ENCODE results near the gene RASGRF1. TPM values are rescaled to one million over a fixed set of nuclear protein-coding genes. Genes with fewer than 3 reads are reported as not detected.

The RASGRF1 gene
- total and polyA plus RNA-seq, 9 of the 15 experiments (the other 6 are each of a cell fraction or from before 2014, with no cell fraction given): 0.03 to 0.58 (median 0.06) TPM; not detected in 1

DNA sequence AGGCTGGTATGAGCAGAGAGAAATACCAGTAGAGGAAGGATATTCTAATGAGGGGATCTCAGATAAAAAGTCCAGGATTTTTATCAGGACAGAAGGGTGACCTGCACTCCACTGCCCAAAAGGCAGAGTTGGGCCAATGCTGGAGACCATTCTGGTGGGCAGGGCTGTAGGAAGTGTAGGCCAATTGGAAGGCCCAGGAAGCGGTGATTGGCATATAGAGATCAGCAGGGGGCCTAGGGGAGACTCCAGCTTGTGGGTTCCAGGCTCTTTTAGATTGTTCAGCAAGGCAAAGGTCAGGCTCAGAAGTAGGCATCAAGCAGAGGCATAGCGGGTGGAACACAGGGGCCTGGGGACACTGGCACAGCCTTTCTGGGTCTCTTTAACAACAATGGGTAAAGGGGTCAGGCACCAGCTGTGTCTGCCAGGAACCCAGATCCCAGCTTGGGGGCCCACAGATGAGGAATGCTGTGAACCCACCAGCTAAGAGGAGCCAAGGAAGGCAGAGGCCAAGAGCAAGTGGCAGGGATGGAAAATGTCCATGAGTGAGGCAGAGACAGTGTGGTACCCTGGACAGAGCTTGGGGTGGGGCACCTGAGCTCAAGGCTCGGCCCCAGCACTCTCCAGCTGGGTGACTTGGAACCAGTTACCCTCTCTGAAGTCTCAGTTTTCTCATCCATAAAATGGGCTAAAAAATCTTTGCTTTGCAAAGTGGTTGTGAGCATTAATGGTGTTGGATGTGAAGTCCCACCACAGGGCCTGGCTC lies 27.0 kb upstream of the RASGRF1 start:
- H3K9me1 ChIP-seq (ENCODE audit: control insufficient read depth, insufficient read depth, low read length): no peaks in the 10 kb centered on the region
- H2AFZ ChIP-seq (ENCODE audit: low read depth, low read length): no peak overlapping the region
- no peaks in the 10 kb centered on the region for H3K9me3 ChIP-seq (replicated peaks; ENCODE audit: control insufficient read depth, insufficient read depth, low read depth, low read length)
- intact Hi-C loops (cut with micrococcal nuclease): no loop called here
- POLR2A ChIA-PET: interaction anchor here (0.7 to 1.1 kb wide), 3 partner anchors 9 to 245 kb away, joined by 3 to 4 read pairs (median 4); partner anchors contain the start of gene MORF4L1
- H3K27ac ChIP-seq (ENCODE audit: extremely low read depth, low read depth, low read length): no peak overlapping the region
- H3K4me3 ChIP-seq: no peak overlapping the region
- H3K4me1 ChIP-seq (replicated peaks in 1 of 2; ENCODE audit: control insufficient read depth in 2 of 2, insufficient read depth in 2 of 2, low read length in 2 of 2): no peaks in the 10 kb centered on the region; a peak in 1 of 5 replicates
- CTCF ChIA-PET (ENCODE audit: low intra/inter-chr PET ratio): no interaction called here
- H3K79me2 ChIP-seq (ENCODE audit: control insufficient read depth, insufficient read depth, low read length): no peaks in the 10 kb centered on the region
- ATAC-seq (no peak), FAIRE-seq (no peak), DNase-seq (ENCODE audit: extremely low read depth in 1 of 4, low spot score in 3 of 4) (no peak)
- H3K9ac ChIP-seq (ENCODE audit: insufficient read depth in 1 of 2, low read depth in 2 of 2, low read length in 2 of 2): no peak overlapping the region
- H3K4me2 ChIP-seq (ENCODE audit: insufficient read depth, low read length): no peak overlapping the region
- TF ChIP-seq RBM25 (IDR thresholded peaks at IDR 0.05; ENCODE audit: low read depth, low read length, severe bottlenecking) (peak; percentile 34), ELF2 (CRISPR knock-in tag; IDR thresholded peaks at IDR 0.05) (no peak)
- TF ChIP-seq, protein P1, sequence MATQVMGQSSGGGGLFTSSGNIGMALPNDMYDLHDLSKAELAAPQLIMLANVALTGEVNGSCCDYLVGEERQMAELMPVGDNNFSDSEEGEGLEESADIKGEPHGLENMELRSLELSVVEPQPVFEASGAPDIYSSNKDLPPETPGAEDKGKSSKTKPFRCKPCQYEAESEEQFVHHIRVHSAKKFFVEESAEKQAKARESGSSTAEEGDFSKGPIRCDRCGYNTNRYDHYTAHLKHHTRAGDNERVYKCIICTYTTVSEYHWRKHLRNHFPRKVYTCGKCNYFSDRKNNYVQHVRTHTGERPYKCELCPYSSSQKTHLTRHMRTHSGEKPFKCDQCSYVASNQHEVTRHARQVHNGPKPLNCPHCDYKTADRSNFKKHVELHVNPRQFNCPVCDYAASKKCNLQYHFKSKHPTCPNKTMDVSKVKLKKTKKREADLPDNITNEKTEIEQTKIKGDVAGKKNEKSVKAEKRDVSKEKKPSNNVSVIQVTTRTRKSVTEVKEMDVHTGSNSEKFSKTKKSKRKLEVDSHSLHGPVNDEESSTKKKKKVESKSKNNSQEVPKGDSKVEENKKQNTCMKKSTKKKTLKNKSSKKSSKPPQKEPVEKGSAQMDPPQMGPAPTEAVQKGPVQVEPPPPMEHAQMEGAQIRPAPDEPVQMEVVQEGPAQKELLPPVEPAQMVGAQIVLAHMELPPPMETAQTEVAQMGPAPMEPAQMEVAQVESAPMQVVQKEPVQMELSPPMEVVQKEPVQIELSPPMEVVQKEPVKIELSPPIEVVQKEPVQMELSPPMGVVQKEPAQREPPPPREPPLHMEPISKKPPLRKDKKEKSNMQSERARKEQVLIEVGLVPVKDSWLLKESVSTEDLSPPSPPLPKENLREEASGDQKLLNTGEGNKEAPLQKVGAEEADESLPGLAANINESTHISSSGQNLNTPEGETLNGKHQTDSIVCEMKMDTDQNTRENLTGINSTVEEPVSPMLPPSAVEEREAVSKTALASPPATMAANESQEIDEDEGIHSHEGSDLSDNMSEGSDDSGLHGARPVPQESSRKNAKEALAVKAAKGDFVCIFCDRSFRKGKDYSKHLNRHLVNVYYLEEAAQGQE (IDR thresholded peaks at IDR 0.05; ENCODE audit: borderline replicate concordance): peak; percentile 30
- TF ChIP-seq, protein P1 (CRISPR knock-in tag; IDR thresholded peaks at IDR 0.05; ENCODE audit: low read depth): no peak
- WGBS (ENCODE audit: insufficient coverage, low coverage, missing lambda C conversion rate): 3% methylated on average over 3 of the region's 3 CpGs
- no peaks in the 10 kb centered on the region for H4K20me1 ChIP-seq (replicated peaks; ENCODE audit: control insufficient read depth, insufficient read depth, low read length)
- H3K36me3 ChIP-seq (ENCODE audit: control insufficient read depth, insufficient read depth, low read length): no peaks in the 10 kb centered on the region
- BruUV-seq (replicated peaks): no TSS peak
- peaks cover 0 to 10% of the 10 kb centered on the region in 2 experiments; a peak in 2 of 5 replicates for H3K27me3 ChIP-seq (ENCODE audit: control insufficient read depth in 2 of 2, insufficient read depth in 2 of 2, low read length in 2 of 2)
- in situ Hi-C loops (cut with MboI): no loop called here
